Measurements from ENCODE around the gene KCNK15.

DNA sequence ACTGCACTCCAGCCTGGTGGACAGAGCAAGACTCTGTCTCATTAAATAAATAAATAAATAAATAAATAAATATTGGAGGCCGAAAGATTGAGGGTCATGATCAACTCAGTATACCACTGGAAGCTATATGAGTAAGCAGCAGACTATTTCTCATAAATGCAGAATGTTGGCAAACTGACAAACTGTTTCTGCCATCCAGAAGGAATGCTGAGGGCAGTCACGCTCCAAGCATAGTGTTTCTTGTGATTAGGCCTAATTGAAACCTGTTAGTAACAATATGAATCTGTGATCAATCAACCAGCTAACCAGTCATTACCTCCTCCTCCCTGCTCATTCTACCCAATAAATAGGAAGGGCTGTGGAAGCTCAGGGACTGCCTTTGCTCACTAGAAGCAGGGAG lies 15.2 kb upstream of the KCNK15 start:
- TF ChIP-seq, protein P1, sequence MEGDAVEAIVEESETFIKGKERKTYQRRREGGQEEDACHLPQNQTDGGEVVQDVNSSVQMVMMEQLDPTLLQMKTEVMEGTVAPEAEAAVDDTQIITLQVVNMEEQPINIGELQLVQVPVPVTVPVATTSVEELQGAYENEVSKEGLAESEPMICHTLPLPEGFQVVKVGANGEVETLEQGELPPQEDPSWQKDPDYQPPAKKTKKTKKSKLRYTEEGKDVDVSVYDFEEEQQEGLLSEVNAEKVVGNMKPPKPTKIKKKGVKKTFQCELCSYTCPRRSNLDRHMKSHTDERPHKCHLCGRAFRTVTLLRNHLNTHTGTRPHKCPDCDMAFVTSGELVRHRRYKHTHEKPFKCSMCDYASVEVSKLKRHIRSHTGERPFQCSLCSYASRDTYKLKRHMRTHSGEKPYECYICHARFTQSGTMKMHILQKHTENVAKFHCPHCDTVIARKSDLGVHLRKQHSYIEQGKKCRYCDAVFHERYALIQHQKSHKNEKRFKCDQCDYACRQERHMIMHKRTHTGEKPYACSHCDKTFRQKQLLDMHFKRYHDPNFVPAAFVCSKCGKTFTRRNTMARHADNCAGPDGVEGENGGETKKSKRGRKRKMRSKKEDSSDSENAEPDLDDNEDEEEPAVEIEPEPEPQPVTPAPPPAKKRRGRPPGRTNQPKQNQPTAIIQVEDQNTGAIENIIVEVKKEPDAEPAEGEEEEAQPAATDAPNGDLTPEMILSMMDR (IDR thresholded peaks at IDR 0.05) = no peak
- TF ChIP-seq EZH2 (IDR thresholded peaks at IDR 0.05) (no peak), EZH2phosphoT487 (IDR thresholded peaks at IDR 0.05) (no peak)

Data from neural progenitor cell (in vitro differentiated cells).